ENCODE results near the gene SAP130.

DNA sequence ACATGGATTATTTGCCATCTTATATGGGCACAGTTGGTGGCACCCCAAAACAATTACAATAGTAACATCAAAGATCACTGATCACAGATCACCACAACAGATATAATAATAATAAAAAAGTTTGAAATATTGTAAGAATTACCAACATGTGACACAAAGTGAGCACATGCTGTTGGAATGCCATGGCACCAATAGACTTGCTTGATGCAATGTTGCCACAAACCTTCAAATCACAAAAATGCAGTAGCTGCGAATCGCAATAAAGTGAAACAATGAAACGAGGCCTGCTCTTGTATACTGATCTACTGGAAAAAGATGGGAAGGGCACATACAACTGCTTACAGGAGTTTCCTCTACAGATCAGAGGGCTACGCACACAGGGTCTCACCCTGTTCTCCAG is 109.9 kb downstream of the SAP130 start:
- no peak for TF ChIP-seq SP1 (IDR thresholded peaks at IDR 0.05)
- TF ChIP-seq ELF4 (IDR thresholded peaks at IDR 0.05): no peak
- no peak for TF ChIP-seq ZNF384 (IDR thresholded peaks at IDR 0.05)
- TF ChIP-seq BHLHE40 (IDR thresholded peaks at IDR 0.05; ENCODE audit: borderline replicate concordance): no peak
- no peak for TF ChIP-seq LEF1 (IDR thresholded peaks at IDR 0.05; ENCODE audit: borderline replicate concordance)
- TF ChIP-seq FOXA1 (IDR thresholded peaks at IDR 0.05): no peak
- TF ChIP-seq NFRKB (IDR thresholded peaks at IDR 0.05): no peak
- TF ChIP-seq CTBP1 (IDR thresholded peaks at IDR 0.05; ENCODE audit: borderline replicate concordance): no peak
- TF ChIP-seq ARNT (IDR thresholded peaks at IDR 0.05): no peak
- no peak for TF ChIP-seq FOXK2 (IDR thresholded peaks at IDR 0.05)
- TF ChIP-seq TARDBP (IDR thresholded peaks at IDR 0.05): no peak
- TF ChIP-seq HDGF (IDR thresholded peaks at IDR 0.05; ENCODE audit: borderline replicate concordance): no peak
